Kidney epithelial cell (primary cell): ENCODE results near the gene ZBTB40. TPM values are rescaled to one million over a fixed set of nuclear protein-coding genes. Genes with fewer than 3 reads are reported as not detected.

Source experiments
- DNase-seq: peaks from one replicate; pipeline ENCODE4 v3.0.0-alpha.2; 2010; ENCODE audit warnings: low read depth
- H3K27me3 ChIP-seq: 2 replicates; pipeline ENCODE4 v1.6.0; 2011; ENCODE audit warnings: low read length; ENCODE audit not compliant: control insufficient read depth, insufficient read depth
- H3K36me3 ChIP-seq: 2 replicates; pipeline ENCODE4 v1.5.1; 2011; ENCODE audit warnings: low read length; ENCODE audit not compliant: control insufficient read depth, insufficient read depth
- H3K4me3 ChIP-seq: 2 replicates; pipeline ENCODE4 v1.5.1; 2011; ENCODE audit warnings: low read depth, mild to moderate bottlenecking, control low read depth, low read length
- total RNA-seq: library from RNA; depleted of rRNA; stranded (reverse); fragments of >200 nt; gene quantifications from 2 replicates; pipeline ENCODE4 v1.2.3, GENCODE V29; 2015
- TF ChIP-seq, protein P1 (sequence below): IDR thresholded peaks from 2 replicates; pipeline ENCODE4 v1.5.1; 2011; ENCODE audit warnings: mild to moderate bottlenecking, moderate library complexity, low read length, control low read depth, inconsistent platforms; ENCODE audit not compliant: insufficient read depth, poor library complexity, severe bottlenecking

Gene ZBTB40
- total RNA-seq, 1 donor from 2014 or later: 16.3 TPM

DNA sequence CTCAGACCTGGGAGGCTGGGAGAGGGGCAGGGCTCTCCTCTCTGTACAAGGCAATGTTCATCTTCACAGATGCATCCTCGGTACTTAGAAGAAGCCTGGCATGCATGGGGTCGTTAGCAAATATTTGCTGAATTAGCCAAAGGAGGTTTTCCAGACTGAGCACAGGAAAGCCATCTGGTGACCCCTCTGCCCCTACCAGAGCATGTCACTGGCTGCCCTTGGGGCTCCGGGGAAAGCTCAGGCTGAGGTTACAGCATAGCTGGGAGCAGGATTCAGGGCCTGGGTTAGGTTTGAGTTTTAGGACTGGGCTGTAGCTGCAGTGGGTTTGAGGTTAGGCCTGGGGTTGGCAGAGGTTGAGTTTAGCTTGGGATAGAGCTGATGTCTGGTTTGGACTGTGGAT is 43.4 kb upstream of the ZBTB40 start:
- no peak for DNase-seq
- TF ChIP-seq, protein P1, sequence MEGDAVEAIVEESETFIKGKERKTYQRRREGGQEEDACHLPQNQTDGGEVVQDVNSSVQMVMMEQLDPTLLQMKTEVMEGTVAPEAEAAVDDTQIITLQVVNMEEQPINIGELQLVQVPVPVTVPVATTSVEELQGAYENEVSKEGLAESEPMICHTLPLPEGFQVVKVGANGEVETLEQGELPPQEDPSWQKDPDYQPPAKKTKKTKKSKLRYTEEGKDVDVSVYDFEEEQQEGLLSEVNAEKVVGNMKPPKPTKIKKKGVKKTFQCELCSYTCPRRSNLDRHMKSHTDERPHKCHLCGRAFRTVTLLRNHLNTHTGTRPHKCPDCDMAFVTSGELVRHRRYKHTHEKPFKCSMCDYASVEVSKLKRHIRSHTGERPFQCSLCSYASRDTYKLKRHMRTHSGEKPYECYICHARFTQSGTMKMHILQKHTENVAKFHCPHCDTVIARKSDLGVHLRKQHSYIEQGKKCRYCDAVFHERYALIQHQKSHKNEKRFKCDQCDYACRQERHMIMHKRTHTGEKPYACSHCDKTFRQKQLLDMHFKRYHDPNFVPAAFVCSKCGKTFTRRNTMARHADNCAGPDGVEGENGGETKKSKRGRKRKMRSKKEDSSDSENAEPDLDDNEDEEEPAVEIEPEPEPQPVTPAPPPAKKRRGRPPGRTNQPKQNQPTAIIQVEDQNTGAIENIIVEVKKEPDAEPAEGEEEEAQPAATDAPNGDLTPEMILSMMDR: no peak
- H3K27me3 ChIP-seq: peaks cover 9% of the 10 kb centered on the region
- no peaks in the 10 kb centered on the region for H3K36me3 ChIP-seq
- H3K4me3 ChIP-seq: no peak overlapping the region

DNA sequence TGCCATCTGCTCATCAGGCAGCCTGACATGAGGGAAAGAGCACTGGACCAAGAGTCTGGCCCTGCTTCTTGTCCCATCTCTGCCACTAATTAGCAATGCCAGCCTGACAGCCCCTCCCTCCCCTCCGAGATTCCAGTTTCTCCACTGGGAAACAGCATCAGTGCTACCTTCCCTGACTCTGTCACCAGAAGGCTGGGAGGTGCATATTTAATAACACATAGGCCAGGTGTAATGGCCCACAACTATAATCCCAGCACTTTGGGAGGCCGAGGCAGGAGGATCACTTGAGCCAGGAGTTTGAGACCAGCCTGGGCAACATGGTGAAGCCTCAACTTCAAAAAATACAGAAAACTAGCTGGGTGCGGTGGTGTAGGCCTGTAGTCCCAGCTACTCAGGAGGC is 41.2 kb upstream of the ZBTB40 start:
- no peak for DNase-seq
- peaks cover 11% of the 10 kb centered on the region for H3K27me3 ChIP-seq
- H3K36me3 ChIP-seq: no peaks in the 10 kb centered on the region
- no peak overlapping the region for H3K4me3 ChIP-seq
- TF ChIP-seq, protein P1: no peak

DNA sequence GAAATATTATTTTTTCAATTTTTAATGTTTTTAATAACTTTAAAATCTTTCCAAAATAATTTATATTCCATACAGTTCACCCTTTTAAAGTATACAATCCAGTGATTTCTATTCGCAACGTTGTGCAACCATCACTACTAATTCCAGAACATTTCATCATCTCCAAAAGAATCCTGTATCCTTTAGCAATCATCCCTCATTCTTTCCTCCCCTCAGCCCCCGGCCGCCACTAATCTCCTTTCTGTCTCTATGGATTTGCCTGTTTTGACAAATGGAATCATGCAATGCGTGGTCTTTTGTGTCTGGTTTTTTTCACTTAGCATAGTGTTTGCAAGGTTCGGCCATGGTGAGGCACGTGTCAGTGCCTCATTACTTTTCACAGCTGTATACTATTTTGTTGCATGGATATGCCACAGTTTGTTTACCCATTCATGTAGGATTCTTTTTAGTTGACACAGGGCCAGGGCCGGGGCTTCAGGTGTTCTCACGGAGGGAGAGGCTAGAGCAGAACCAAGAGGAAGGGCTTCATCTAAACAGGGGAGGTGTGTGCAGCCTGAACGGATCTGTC is 40.6 kb upstream of the ZBTB40 start:
- H3K27me3 ChIP-seq: peaks cover 11% of the 10 kb centered on the region
- TF ChIP-seq, protein P1: no peak
- no peaks in the 10 kb centered on the region for H3K36me3 ChIP-seq
- no peak overlapping the region for H3K4me3 ChIP-seq
- DNase-seq: no peak

DNA sequence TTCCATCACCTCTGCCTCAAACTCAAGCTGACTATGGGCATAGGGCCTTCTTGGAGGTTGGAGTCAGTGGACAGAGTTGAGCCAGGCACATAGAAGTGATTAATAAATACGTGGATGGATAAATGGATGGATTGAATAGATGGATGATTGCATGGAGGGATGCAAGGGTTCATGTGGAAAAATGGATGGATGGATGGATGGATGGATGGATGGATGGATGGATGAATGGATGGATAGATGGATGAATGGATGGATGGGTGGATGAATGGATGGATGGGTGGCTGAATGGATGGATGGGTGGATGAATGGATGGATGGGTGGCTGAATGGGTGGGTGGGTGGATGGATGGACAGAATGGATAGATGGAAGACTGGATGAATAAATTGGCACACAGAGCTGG is 40.1 kb upstream of the ZBTB40 start:
- peaks cover 11% of the 10 kb centered on the region for H3K27me3 ChIP-seq
- TF ChIP-seq, protein P1: no peak
- no peak overlapping the region for H3K4me3 ChIP-seq
- no peaks in the 10 kb centered on the region for H3K36me3 ChIP-seq
- DNase-seq: no peak

DNA sequence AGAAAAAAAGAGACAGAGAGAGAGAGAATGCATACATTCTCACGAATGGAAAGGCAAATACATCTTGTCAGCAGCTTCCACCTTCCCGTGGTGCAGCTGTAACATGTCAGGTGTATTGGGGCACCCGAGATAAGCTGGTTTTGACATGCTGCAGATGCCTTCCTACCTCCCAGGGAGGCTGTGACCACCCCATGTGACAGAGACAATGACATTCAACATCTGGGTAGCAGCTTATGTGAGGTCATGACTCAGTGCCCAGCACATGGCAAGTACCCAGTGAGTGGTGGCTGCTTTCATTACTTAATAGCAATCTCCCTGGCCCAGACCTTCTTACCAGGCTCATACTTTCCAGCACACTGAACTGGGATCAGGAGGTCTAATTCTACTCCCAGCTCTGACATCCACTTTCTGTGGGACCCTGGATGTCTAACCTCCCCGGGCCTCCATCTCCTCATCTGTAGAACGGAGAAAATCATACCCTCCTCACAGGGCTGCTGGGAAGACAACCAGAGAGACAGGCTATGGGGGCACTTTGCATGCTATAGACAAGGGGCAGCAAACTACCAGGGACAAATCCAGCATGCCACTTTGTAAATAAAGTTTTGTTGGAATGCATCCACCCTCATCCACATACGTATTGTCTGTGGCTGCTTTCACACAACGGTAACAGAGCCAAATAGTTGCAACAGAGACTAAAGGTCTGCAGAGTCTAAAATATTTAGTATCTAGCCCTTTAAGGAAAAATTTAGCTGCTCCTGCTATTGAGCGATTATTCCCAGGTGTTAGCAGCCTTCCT is 38.5 kb upstream of the ZBTB40 start:
- TF ChIP-seq, protein P1: no peak
- H3K27me3 ChIP-seq: peaks cover 6% of the 10 kb centered on the region
- H3K36me3 ChIP-seq: no peaks in the 10 kb centered on the region
- no peak overlapping the region for H3K4me3 ChIP-seq
- no peak for DNase-seq
